WTC11 (cell line): ENCODE results near the gene SH3TC2.

Experiments
- GTF2I ChIP-seq: fragments of 250-450 bp; sonication (Bioruptor Pico); conservative IDR thresholded peaks from 2 replicates; pipeline ENCODE4 v1.4.0; 2021; ENCODE audit warnings: mild to moderate bottlenecking
- KAT7 ChIP-seq: sonication (generic); formaldehyde crosslinking; IDR thresholded peaks from 2 replicates; pipeline ENCODE4 v1.8.1; 2023; ENCODE audit warnings: missing genetic modification reagents, mild to moderate bottlenecking, borderline replicate concordance
- SP1 ChIP-seq: sonication (generic); formaldehyde crosslinking; conservative IDR thresholded peaks from 2 replicates; pipeline ENCODE4 v1.8.1; 2022; ENCODE audit warnings: missing genetic modification reagents
- ZNF138 ChIP-seq: sonication (generic); formaldehyde crosslinking; conservative IDR thresholded peaks from 2 replicates; pipeline ENCODE4 v1.8.1; 2022; ENCODE audit warnings: mild to moderate bottlenecking, moderate library complexity, missing genetic modification reagents
- TF ChIP-seq, protein P1 (sequence below): fragments of 200-600 bp; IDR thresholded peaks from 2 replicates; pipeline ENCODE4 v1.8.0; 2022; ENCODE audit warnings: antibody characterized with exemption
- TF ChIP-seq, protein P2 (sequence below): fragments of 250-450 bp; sonication (Bioruptor Pico); IDR thresholded peaks from 2 replicates; pipeline ENCODE4 v1.9.0; 2021; ENCODE audit warnings: moderate library complexity, mild to moderate bottlenecking, inconsistent platforms, borderline replicate concordance
- TF ChIP-seq, protein P3 (sequence below): sonication (generic); formaldehyde crosslinking; IDR thresholded peaks from 2 replicates; pipeline ENCODE4 v1.8.1; 2023; ENCODE audit warnings: mild to moderate bottlenecking, missing genetic modification reagents, borderline replicate concordance

- TF ChIP-seq SP1, result no peak
- TF ChIP-seq ZNF138 (CRISPR knock-in tag), result no peak
- TF ChIP-seq, protein P1, sequence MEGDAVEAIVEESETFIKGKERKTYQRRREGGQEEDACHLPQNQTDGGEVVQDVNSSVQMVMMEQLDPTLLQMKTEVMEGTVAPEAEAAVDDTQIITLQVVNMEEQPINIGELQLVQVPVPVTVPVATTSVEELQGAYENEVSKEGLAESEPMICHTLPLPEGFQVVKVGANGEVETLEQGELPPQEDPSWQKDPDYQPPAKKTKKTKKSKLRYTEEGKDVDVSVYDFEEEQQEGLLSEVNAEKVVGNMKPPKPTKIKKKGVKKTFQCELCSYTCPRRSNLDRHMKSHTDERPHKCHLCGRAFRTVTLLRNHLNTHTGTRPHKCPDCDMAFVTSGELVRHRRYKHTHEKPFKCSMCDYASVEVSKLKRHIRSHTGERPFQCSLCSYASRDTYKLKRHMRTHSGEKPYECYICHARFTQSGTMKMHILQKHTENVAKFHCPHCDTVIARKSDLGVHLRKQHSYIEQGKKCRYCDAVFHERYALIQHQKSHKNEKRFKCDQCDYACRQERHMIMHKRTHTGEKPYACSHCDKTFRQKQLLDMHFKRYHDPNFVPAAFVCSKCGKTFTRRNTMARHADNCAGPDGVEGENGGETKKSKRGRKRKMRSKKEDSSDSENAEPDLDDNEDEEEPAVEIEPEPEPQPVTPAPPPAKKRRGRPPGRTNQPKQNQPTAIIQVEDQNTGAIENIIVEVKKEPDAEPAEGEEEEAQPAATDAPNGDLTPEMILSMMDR, result no peak
- TF ChIP-seq GTF2I (CRISPR knock-in tag), result no peak
- TF ChIP-seq, protein P2, sequence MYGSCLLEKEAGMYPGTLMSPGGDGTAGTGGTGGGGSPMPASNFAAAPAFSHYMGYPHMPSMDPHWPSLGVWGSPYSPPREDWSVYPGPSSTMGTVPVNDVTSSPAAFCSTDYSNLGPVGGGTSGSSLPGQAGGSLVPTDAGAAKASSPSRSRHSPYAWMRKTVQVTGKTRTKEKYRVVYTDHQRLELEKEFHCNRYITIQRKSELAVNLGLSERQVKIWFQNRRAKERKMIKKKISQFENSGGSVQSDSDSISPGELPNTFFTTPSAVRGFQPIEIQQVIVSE (CRISPR knock-in tag), result no peak
- TF ChIP-seq KAT7 (CRISPR knock-in tag), result no peak
- TF ChIP-seq, protein P3, sequence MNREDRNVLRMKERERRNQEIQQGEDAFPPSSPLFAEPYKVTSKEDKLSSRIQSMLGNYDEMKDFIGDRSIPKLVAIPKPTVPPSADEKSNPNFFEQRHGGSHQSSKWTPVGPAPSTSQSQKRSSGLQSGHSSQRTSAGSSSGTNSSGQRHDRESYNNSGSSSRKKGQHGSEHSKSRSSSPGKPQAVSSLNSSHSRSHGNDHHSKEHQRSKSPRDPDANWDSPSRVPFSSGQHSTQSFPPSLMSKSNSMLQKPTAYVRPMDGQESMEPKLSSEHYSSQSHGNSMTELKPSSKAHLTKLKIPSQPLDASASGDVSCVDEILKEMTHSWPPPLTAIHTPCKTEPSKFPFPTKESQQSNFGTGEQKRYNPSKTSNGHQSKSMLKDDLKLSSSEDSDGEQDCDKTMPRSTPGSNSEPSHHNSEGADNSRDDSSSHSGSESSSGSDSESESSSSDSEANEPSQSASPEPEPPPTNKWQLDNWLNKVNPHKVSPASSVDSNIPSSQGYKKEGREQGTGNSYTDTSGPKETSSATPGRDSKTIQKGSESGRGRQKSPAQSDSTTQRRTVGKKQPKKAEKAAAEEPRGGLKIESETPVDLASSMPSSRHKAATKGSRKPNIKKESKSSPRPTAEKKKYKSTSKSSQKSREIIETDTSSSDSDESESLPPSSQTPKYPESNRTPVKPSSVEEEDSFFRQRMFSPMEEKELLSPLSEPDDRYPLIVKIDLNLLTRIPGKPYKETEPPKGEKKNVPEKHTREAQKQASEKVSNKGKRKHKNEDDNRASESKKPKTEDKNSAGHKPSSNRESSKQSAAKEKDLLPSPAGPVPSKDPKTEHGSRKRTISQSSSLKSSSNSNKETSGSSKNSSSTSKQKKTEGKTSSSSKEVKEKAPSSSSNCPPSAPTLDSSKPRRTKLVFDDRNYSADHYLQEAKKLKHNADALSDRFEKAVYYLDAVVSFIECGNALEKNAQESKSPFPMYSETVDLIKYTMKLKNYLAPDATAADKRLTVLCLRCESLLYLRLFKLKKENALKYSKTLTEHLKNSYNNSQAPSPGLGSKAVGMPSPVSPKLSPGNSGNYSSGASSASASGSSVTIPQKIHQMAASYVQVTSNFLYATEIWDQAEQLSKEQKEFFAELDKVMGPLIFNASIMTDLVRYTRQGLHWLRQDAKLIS, result no peak
Measured at GRCh38 chr5:149036970-149037369, 25.9 kb downstream of the SH3TC2 start.
